HPDE6-E6E7 (cell line): ENCODE measurements around the gene CELA2A.

Experiments used
- DNase-seq: peaks from one replicate; pipeline ENCODE4 v3.0.0; 2011; ENCODE audit warnings: missing footprints; ENCODE audit errors: extremely low spot score

The CELA2A gene

DNA sequence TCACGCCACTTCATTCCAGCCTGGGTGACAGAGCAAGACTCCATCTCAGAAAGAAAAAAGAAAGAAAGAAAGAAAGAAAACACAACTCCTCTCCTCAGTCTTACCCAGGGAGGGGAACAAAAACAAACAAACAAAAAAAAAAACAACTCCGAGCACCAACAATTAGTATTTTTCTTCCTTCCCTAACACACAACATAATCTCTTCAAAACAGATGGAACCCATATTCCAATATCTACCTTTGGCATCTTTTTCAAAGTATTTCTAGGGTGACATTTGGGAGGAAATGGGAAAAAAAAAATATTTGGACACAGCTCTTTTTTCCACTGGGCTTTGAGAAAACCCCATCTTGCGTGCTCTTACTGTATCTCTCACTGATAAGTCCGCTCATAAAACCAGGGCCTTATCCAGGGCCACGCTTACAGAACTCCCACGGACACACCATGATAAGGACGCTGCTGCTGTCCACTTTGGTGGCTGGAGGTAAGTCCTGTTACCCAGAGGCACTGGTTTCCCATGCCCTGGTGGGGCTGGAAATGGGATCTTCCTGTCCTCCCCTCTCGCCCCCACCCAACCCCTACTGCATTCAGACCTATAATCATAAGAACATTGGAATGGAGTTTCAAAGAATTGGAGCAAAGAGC lies at the start of gene CELA2A:
Gene CELA2A, plus strand, starts transcription at position 420 of the 642 bp plus-strand sequence. Its CDS starts 22 bp downstream, at position 442.
- no peak for DNase-seq

DNA sequence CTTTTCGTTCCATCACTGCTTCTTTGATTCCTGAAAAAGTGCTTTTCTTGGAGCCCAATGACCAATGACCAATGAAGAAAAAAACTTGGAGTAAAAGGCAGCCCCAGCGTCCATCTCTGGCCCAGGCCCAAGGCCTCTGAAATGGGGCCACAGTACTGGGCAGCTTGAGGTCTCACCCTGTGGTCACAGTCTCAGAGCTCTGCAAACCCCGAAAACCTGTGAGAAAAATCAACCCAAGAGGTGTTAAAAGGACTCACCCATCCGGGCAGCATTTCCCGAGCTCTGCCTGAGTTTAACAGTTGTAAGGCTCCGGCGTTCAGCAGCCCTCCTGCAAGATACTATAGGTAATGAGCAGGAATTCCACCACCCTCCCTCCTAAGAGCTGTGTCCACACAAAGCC lies 49.0 kb upstream of the CELA2A start:
- DNase-seq = no peak

DNA sequence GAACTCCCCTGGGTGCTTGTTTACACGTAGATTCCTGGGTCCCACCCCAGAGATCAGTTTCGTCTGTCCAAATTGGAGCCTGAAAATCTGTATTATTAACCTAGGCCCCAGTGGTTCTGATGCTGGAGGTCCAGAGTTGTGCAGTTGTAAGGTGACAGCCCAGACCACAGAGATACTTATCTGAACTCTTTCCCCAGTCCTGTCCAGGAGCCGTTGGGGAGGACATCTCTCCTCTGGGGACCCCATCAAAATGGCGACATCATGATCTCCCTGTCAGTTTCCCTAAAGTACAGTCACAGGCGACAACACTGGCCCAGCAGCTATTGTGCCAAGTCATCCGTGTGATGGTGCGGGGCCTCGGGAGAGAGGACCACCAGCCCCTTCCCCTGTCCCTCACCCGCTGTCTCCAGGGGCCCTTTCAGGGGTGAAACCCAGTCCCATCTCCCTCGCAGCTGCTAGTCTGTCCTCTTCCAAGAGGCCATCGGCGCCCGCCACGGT lies 47.6 kb upstream of the CELA2A start:
- no peak for DNase-seq

DNA sequence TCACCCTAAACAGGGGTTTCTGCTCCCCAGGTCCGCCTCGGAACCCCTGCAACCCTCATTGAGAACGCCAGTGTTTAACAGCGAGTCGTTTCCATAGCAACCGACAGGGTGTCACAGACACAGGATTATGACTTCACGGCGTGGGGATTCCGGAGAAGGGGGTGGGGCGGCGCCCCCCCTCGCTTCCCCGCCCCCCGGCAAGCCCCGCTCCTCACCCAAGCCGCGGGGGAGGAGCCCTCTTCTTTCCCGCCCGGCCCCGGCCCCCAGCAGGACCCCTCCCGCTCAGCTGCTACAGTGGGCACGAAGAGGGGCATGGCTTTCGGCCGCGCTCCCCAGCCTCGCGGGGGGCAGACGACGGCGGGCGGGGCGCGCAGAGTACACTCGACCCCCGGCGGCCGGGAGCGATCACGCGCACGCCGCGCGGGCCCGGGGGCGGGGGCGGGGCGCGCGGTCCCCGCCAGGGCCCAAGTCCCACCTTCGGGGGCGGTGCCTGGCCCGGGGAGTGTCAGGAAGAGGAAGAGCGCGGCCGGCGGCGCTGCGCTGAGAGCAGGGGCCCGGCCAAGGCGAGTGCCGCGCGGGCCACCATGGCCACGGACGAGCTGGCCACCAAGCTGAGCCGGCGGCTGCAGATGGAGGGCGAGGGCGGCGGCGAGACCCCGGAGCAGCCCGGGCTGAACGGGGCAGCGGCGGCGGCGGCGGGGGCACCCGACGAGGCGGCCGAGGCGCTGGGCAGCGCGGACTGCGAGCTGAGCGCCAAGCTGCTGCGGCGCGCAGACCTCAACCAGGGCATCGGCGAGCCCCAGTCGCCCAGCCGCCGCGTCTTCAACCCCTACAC lies 46.9 kb upstream of the CELA2A start, which contains the start of gene EFHD2:
Gene EFHD2, plus strand, starts transcription at position 501 of the 835 bp plus-strand sequence. Its CDS starts 84 bp downstream, at position 585.
- DNase-seq = no peak

DNA sequence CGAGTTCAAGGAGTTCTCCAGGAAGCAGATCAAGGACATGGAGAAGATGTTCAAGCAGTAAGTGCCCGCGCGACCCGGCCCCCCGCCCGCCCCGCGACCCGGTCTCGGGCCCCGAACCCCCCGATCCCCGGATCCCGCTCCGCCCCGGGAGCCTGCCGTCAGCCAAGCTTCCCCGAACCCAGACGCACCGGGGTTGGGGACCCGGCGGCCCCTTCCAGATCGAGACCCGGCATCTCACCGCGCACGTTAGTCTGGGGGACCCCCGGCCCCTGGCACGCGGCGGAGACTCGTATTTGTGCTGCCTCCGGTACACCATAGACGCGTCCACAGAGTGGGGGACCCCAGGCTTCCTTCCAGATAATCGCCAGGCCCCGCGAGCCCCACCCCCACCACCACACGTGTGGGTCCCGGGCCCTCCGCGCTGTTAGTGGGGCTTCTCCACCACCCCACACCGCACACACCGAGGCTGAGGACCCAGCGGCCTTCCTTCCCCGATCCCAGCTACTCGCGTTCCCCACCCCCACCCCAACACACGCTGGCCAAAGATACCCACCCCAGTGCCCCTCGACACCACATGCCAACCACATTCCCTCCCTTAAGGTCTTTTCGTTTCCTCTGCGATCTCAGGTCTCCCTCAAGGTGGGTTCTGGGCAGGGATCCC lies 46.2 kb upstream of the CELA2A start:
- no peak for DNase-seq

DNA sequence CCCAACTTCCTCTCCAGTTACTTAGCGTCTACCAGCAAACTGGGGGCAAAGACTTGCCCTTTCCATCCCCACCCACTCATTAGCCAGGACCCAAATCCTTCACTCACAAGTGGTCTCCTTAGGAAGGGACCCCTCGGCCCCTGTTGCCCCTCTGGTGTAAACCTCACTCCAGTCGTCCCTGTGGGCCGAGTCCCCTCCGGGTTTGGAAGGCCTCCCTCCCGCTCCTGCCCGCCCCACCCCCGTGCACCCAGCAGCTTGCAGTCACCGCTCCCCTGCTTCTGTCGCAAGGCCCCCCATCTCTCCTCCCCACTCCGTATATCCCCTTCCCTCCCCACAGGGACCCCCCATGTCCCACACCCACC lies 45.7 kb upstream of the CELA2A start:
- no peak for DNase-seq

DNA sequence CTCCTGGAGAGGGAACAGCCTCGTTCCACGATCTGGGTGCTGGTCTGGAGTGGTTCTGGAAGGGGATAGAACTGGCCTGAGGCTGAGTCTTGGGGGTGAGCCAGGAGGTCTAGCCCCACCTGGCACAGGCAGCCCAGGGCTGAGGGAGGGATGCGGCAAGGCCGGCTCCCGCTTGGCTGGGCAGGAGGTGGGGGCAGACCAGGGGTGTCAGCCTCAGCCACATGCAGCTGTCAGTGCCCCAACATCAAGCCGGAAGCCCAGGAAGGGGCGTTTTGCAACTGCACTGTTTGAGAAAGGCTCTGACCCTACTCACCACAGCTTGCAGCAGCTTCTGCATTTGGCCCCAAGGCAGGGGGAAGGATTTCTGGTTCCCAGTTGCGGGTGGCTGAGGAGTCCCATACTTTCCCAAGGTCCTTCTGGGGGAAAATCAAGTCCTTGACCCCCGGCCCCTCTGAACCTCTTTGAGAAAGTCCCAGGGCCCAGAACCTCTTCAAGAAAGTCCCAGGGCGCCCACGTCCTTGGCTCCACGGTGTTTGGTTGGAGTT lies 44.9 kb upstream of the CELA2A start:
- DNase-seq = no peak

DNA sequence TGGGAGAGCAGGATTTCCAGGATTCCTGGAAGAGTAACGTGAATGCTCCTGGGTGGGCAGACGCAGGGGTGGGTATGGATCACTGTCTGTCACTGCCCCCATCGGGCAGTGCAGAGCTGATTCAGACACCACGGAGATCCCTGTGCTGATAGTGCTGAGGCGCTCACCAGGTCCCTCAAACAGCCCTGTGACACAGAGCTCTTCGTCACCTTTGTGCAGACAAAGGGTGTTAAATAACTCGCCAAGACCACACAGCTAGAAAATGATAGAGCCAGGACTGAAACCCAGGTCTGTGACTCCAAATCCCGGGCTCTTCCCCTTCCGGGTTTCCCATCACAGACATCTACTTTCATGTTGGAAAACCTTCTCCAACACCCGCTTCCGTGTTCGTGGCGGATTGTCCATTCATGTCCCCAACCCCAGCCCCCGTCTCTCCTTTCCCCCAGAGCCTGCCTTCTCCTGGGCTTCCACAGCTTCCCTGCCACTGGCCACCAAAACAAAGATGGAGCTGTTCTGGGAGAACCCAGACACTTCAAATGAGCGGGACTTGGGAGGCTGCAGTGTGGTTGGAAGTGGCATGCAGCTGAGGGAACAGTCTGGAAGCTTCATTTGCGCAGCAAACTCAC lies 44.2 kb upstream of the CELA2A start:
- no peak for DNase-seq

DNA sequence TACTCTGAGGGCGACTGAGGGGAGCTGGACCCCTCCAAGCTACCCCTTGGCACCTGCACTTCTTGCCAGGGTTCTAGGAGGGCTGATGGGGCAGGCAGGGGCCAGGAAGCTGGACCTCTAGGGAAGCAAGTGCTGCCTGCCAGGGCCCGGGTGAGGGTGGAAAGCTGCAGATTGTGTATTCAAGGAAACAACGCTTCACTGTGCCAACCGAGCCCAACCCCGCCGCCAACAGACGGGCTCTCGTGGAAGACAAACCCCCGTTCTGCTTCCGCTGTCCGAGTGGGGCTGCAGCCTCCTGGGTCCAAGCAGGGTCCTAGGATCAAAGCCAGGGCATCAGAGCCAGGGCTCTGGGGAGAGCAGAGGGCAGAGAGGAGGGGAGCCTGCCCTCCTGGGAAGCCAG lies 43.7 kb upstream of the CELA2A start:
- no peak for DNase-seq

DNA sequence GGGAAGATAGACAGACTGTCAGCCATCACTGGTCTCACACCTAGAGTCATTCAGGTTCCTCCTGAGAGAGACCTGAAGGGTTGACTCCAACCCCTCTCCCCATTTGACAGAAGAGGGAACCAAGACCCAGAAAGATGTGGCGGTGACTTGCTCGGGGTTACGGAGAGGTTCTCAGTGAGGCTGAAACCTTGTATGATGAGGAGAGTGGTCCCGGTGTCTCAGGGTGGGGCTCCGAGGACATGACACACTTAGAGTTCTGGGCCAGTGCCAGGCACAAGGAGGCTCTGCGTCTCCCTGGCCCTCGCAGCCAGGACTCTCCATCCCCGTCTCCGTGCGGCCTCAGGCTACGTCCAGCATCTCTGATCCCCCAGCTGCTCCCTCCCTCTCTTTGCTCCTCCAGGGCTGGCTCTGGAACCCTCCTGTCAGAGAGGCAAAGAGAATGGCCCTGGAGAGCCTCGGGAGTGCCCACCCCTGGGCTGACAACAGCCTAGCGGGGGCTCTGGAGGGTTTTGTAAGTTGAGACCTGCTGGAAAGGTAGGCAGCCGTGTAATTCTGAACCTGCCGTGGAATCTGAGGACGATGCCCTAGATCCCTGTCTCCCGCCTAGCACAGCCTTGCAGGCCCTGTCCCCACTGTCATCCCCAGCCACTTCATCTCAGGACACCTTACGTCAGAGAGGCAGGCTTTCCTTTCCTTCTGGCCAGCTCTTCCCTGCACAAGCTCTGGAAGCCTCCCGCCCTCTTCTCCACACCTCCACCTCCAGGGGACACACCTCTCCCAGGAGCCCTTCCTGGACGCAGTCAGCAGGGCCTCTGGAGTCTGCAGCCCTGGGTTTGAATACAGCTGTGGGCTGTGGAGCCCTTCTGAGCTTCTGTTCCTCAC lies 42.7 kb upstream of the CELA2A start:
- no peak for DNase-seq

DNA sequence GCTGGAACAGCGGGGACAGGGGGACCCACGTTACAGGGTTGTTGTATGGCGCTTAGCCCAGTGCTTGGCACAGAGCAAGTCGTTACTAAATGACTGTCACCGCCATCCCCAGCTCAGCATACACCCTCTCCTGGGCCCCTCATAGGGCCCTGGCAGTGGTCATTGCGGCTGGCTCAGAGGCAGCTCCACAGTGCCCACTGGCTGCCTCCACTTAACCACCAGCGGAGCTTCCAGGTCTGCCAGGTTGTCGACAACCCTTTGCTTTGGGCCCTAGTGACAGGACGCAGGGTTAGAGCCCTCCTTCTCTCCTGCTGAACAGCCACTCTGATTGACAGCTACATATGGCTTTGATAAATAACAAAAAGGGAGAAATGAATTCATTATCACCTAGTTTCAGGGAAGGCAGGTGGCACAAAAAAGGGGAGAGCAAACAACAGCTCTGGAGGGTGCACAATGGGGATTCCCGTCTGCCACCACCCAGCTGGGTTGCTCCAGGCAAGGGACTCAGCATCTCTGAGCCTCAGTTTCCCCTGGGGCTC lies 42.0 kb upstream of the CELA2A start:
- no peak for DNase-seq

DNA sequence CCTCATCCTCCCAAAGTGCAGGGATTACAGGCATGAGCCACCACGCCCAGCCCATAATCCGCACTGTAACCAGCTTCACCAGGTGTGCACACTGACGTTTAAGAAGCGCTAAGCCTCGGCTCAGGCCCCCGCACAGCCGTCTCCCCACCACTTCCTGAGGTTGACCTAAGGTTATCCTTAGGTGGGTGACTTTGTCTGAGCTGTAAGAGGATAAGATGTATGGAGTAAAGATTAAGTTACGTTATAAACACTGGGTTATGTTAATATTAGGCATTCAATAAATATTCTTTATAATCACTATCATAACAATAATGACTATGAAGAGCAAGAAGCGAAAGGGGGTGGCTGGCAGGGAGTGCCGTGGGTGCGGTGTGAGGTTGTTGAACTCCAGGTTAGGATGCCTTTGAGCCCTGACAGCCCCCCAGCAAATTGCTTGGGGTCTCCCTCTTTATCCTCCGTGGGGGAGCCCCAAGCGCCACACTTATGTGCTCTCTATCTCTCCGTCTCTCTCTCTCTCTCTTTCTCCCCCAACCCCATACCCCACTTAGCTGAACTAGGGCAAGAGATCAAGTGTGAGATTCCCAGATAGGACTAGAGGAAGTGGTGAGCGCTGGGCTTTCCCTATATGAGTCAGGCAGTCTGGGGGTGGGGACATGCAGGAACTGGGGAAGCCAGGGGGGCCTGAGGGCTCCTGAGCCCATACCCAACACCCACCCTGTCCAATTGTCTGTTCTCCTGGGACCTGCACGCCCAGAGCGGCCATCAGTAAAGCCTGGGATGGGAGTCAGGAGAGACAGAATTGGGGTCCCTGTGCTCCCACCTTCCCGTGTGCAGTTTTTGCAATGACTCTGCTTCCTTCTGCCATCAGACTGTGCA lies 39.2 kb upstream of the CELA2A start:
- no peak for DNase-seq

DNA sequence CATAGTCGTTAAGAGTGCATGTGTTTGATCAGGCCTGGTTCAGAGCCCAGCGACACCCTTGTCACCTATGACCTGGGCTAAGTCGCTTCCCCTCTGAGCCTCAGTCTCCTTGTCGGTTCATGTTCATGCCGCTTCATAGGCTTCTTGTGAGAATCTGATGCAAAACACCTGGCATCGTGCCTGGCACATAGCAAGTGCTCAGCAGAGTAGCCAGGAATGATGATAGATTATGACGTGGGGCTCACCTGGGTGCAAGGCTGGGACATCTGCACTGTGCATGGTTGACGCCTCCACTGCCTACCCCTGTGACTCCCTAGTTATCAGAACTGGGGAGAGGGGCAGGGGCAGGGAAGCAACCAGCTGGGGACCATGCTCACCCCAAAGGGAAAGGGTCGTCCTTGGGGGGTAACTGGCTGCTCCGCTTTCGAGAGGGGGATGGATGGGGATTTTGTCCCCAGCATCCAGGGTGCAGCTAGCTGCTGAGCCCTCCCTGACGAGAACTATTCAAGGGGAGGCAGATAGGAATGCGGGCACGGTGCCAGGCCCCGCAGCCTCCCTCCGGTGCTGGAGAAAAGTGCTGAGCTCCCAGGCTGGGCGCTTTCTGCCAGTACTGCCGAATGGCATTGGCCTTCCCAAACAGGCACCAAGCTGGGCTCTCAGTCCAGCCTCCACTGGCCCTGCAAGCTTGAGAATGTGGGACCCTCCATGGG lies 37.6 kb upstream of the CELA2A start:
- no peak for DNase-seq

DNA sequence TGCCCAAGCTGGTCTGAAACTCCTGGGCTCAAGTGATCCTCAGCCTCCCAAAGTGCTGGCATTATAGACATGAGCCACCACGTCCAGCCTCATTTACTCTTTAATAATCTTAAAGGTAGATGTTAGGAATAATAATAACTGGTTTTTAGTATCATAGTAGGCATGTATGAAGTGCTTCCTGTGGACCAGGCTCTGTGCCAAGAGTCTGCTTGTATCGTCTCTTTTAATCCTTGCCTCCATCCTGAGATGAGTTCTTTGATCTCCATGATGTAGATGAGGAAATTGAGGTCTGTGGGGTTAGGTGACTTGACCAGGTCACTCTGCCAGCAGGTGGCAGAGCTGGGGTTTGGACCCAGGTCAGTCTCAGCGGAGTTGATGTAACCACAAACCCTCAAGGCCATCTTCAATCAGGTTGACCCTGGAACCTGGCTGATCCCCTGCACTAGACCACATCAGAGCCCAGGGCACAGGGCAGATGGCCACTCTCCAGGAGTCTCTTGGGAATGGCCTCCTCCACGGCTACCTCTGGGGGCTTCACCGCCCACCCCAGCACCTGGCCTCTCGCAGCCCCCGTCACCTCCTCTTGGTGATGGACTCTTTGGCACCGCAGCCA lies 35.6 kb upstream of the CELA2A start:
- DNase-seq = no peak

DNA sequence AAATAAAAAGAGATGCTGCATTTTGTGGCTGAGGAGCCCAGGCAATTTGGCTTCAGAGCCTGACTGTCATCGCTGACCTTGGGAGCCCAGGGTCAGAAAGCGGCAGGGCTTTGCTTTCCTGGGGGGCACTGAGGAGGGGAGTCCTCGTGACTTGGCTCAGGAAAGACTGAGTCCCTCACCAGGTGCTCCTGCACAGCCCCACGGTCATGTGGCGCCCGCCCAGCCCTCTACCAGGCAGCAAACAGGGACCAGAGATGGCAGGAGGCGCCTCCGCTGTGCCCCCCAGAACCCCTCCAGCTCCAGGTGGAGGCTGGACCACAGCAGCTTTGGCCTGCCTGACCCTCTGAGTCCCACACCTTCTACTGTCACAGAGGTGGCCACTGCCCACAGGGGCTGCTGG lies 33.7 kb upstream of the CELA2A start:
- no peak for DNase-seq

DNA sequence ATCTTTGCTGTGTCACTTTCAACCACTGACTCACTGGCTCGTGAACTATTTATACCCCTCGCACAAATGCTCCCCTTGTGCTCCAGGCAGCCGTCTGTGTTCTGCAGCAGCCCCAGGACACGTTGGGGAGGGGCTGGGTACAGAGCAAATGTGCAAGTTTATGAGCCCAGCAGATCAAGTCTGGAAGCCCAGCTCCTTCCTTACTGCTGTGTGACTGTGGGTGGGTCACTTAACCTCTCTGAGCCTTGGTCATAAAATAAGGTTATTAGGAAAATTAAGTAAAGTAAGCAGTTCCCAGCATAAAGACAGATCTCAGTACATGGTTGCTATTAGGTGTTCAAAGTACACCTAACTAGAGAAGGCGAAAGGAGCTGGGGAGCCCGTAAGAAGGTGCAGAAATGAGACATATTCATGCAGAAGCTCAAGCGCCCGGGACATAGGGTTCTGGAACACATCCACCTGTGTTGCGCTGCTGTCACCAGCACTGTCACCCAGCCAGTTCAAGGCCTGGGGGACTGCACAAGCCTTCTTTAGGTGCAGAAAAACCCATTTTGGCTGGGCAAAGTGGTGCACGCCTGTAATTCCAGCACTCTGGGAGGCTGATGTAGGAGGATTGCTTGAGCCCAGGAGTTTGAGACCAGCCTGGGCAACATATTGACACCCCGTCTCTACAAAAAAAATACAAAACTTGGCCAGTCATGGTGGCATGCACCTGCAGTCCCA lies 33.0 kb upstream of the CELA2A start:
- no peak for DNase-seq

DNA sequence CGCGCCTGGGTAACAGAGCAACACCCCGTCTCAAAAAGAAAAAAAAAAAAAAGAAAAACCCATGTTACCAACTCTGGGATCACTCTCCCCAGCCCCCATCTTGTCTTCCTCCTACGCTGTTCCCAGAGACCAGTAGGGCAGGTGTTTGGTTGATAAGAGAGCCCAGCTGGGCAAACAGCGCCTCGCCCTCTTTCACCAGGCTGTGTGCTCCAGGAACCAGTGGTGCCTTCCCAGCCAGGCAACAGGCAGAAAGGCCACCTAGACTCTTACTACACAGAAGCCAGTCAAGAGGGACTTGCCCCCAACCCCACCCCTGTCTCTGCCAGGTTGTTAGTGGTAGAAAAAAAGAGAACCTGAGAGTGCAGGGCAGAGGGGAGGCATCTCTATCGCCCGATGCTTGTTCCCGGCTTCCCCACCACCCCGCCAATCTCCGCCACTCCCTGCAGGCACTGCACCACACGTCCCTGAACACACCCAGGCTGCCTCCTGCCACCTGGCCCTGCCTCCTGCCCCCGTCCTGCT lies 32.3 kb upstream of the CELA2A start:
- no peak for DNase-seq

DNA sequence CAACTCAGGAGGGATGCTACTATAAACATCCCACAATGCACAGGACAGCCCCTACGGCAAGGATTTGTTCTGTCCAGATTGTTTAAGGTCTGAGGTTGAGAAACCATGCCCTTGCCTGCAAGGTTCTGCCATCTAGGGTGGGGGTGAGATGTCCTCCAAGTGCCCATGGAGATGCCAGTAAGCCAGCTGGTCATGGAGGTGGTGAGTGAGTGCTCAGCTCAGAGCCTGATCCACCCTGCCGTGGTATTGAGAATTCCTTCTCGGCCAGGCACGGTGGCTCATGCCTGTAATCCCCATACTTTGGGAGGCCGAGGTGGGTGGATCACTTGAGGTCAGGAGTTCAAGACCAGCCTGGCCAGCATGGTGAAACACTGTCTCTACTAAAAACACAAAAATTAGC lies 31.6 kb upstream of the CELA2A start:
- DNase-seq = no peak
